ENCODE measurements around the gene RAI14. TPM values are rescaled to one million over a fixed set of nuclear protein-coding genes. Genes with fewer than 3 reads are reported as not detected.

RAI14 gene
- total and polyA plus RNA-seq, 3 donors from 2014 or later, result 34.3 to 54.6 (median 49.6) TPM

- WGBS, 2 donors, result 94 to 98% methylated on average over 5 of the region's 5 CpGs
- intact Hi-C loops (cut with DNase I; ENCODE audit: low total_unique reads), result no loop called here
- Histone ChIP-seq H3K27ac (no peak overlapping the region), H3K4me1 (peaks cover 3% of the 10 kb centered on the region), H3K36me3 (ENCODE audit: low read depth, missing control alignments) (no peaks in the 10 kb centered on the region), H3K9me3 (no peaks in the 10 kb centered on the region), H3K27me3 (no peaks in the 10 kb centered on the region), H3K4me3 (no peak overlapping the region)
- TF ChIP-seq POLR2A (IDR thresholded peaks at IDR 0.05) (no peak), CTCF (IDR thresholded peaks at IDR 0.05) (no peak)
- DNase-seq, result no peak
Measured at GRCh38 chr5:34832568-34832967, 176.4 kb downstream of the RAI14 start.

- no peak for DNase-seq
- intact Hi-C loops (cut with DNase I; ENCODE audit: low total_unique reads), result no loop called here
- no peak overlapping the region for H3K4me3 ChIP-seq
- H3K27me3 ChIP-seq, result no peaks in the 10 kb centered on the region
- TF ChIP-seq POLR2A (IDR thresholded peaks at IDR 0.05) (no peak), CTCF (IDR thresholded peaks at IDR 0.05) (no peak)
- H3K9me3 ChIP-seq, result no peaks in the 10 kb centered on the region
- WGBS, 2 donors, result 89 to 94% methylated on average over 1 of the region's 1 CpG
- H3K36me3 ChIP-seq (ENCODE audit: low read depth, missing control alignments), result no peaks in the 10 kb centered on the region
- H3K4me1 ChIP-seq, result peaks cover 3% of the 10 kb centered on the region
- no peak overlapping the region for H3K27ac ChIP-seq
Measured at GRCh38 chr5:34833090-34833489, 177.0 kb downstream of the RAI14 start.

GRCh38 chr5:34833976-34834793, 178.1 kb downstream of the RAI14 start:
- H3K4me1 ChIP-seq, result peaks cover 3% of the 10 kb centered on the region
- intact Hi-C loops (cut with DNase I; ENCODE audit: low total_unique reads), result no loop called here
- 77 to 78% methylated on average over 9 of the region's 9 CpGs for WGBS, 2 donors

GRCh38 chr5:34834794-34835089, 178.6 kb downstream of the RAI14 start:
- 93 to 96% methylated on average over 1 of the region's 1 CpG for WGBS, 2 donors
- H3K27ac ChIP-seq, result peak overlapping the region in 1 of 2 donors; percentile 11
- H3K4me3 ChIP-seq, result no peak overlapping the region
- peaks cover 8% of the 10 kb centered on the region for H3K4me1 ChIP-seq
- no peaks in the 10 kb centered on the region for H3K9me3 ChIP-seq
- no peaks in the 10 kb centered on the region for H3K36me3 ChIP-seq (ENCODE audit: low read depth, missing control alignments)
- no peak for TF ChIP-seq CTCF (IDR thresholded peaks at IDR 0.05)
- TF ChIP-seq POLR2A (IDR thresholded peaks at IDR 0.05), result no peak
- no peaks in the 10 kb centered on the region for H3K27me3 ChIP-seq
- intact Hi-C loops (cut with DNase I; ENCODE audit: low total_unique reads), result no loop called here
- DNase-seq, result no peak

More at GRCh38 chr5:34833976-34834793, 178.1 kb downstream of the RAI14 start:
- TF ChIP-seq CTCF (IDR thresholded peaks at IDR 0.05) (no peak), POLR2A (IDR thresholded peaks at IDR 0.05) (no peak)
- no peaks in the 10 kb centered on the region for H3K36me3 ChIP-seq (ENCODE audit: low read depth, missing control alignments)
- H3K4me3 ChIP-seq, result no peak overlapping the region
- no peaks in the 10 kb centered on the region for H3K9me3 ChIP-seq
- no peak for DNase-seq
- peak overlapping the region in 1 of 2 donors; percentile 11 for H3K27ac ChIP-seq
- no peaks in the 10 kb centered on the region for H3K27me3 ChIP-seq

GRCh38 chr5:34835664-34836063, 179.5 kb downstream of the RAI14 start:
- Histone ChIP-seq H3K27me3 (no peaks in the 10 kb centered on the region), H3K36me3 (ENCODE audit: low read depth, missing control alignments) (no peaks in the 10 kb centered on the region), H3K27ac (no peak overlapping the region), H3K4me1 (peaks cover 8% of the 10 kb centered on the region), H3K9me3 (no peaks in the 10 kb centered on the region), H3K4me3 (no peak overlapping the region)
- no peak for TF ChIP-seq POLR2A (IDR thresholded peaks at IDR 0.05)
- no peak for TF ChIP-seq CTCF (IDR thresholded peaks at IDR 0.05)
- 88 to 95% methylated on average over 3 of the region's 3 CpGs for WGBS, 2 donors
- DNase-seq, result no peak
- intact Hi-C loops (cut with DNase I; ENCODE audit: low total_unique reads), result no loop called here

Data from testis (tissue), 3 donors.